CD4-positive, CD25-positive, alpha-beta regulatory T cell (primary cell): ENCODE results near the gene PIMREG. TPM values are rescaled to one million over a fixed set of nuclear protein-coding genes. Genes with fewer than 3 reads are reported as not detected.

Source experiments
- polyA plus RNA-seq, 4 donors: library from polyadenylated mRNA; unstranded; fragments of 300-500 nt; fragmentation: Illumina TruSeq; gene quantifications; one replicate each; pipeline ENCODE4 v1.2.3, GENCODE V29; 2021
- total RNA-seq: library from RNA; stranded (reverse); gene quantifications from one replicate; pipeline ENCODE4 v1.2.3, GENCODE V29; 2022

PIMREG gene
- total and polyA plus RNA-seq, 5 donors from 2014 or later: 0.20 to 0.41 (median 0.34) TPM; not detected in 1

Other genes with a start within 250 kb of the PIMREG start
- not detected for gene AIPL1, start 9.3 kb upstream of the PIMREG start, total RNA-seq
- gene AIPL1, start 9.3 kb upstream of the PIMREG start, polyA plus RNA-seq: not detected
- 0.20 TPM for gene PITPNM3, start 112.1 kb downstream of the PIMREG start, total RNA-seq
- gene PITPNM3, start 112.1 kb downstream of the PIMREG start, polyA plus RNA-seq: under 1 TPM in 1 of 4 donors, not detected in 3; 0.12 TPM
- 11.4 TPM for gene KIAA0753, start 196.3 kb downstream of the PIMREG start, total RNA-seq
- gene KIAA0753, start 196.3 kb downstream of the PIMREG start, polyA plus RNA-seq: 1 to 10 TPM; 1.2 to 1.8 (median 1.4) TPM
- gene TXNDC17, start 196.6 kb downstream of the PIMREG start, total RNA-seq: 15.0 TPM
- 100 to 1,000 TPM; 121 to 262 (median 177) TPM for gene TXNDC17, start 196.6 kb downstream of the PIMREG start, polyA plus RNA-seq
- 16.7 TPM for gene MED31, start 207.2 kb downstream of the PIMREG start, total RNA-seq
- gene MED31, start 207.2 kb downstream of the PIMREG start, polyA plus RNA-seq: 10 to 100 TPM; 41.5 to 48.1 (median 43.1) TPM
- 1.5 TPM for gene C17orf100, start 207.3 kb downstream of the PIMREG start, total RNA-seq
- 1 to 10 TPM; 4.4 to 7.1 (median 5.6) TPM for gene C17orf100, start 207.3 kb downstream of the PIMREG start, polyA plus RNA-seq